Hepatocyte (in vitro differentiated cells): Measurements from ENCODE around the gene OPCML. TPM values are rescaled to one million over a fixed set of nuclear protein-coding genes. Genes with fewer than 3 reads are reported as not detected.

ENCODE experiments used
- DNase-seq: peaks from one replicate; pipeline ENCODE4 v3.0.0-alpha.2; 2016; ENCODE audit warnings: low spot score
- H2AFZ ChIP-seq: fragments of 200-600 bp; sonication (generic); 2 replicates; pipeline ENCODE4 v1.6.0; 2016; ENCODE audit warnings: antibody characterized with exemption, mild to moderate bottlenecking
- H3K27ac ChIP-seq: fragments of 200-600 bp; sonication (generic); 2 replicates; pipeline ENCODE4 v1.5.1; 2016; ENCODE audit warnings: mild to moderate bottlenecking
- H3K27me3 ChIP-seq: fragments of 200-600 bp; sonication (generic); 2 replicates; pipeline ENCODE4 v1.6.1; 2016
- H3K36me3 ChIP-seq: fragments of 200-600 bp; sonication (generic); replicated peaks from 2 replicates; pipeline ENCODE4 v1.5.1; 2016; ENCODE audit warnings: low read depth; ENCODE audit not compliant: insufficient read depth
- H3K4me1 ChIP-seq: fragments of 200-600 bp; sonication (generic); 2 replicates; pipeline ENCODE4 v1.5.1; 2016; ENCODE audit warnings: mild to moderate bottlenecking, moderate library complexity; ENCODE audit not compliant: insufficient read depth
- H3K4me2 ChIP-seq: fragments of 200-600 bp; sonication (generic); 2 replicates; pipeline ENCODE4 v1.6.0; 2016
- H3K4me3 ChIP-seq: fragments of 200-600 bp; sonication (generic); 2 replicates; pipeline ENCODE4 v1.5.1; 2016; ENCODE audit warnings: mild to moderate bottlenecking
- H3K79me2 ChIP-seq: fragments of 200-600 bp; sonication (generic); 2 replicates; pipeline ENCODE4 v1.6.0; 2017; ENCODE audit warnings: mild to moderate bottlenecking
- H3K9me2 ChIP-seq: fragments of 200-600 bp; sonication (generic); replicated peaks from 2 replicates; pipeline ENCODE4 v1.6.0; 2017; ENCODE audit warnings: mild to moderate bottlenecking; ENCODE audit not compliant: insufficient read depth
- H3K9me3 ChIP-seq: fragments of 200-600 bp; sonication (generic); 2 replicates; pipeline ENCODE4 v1.5.1; 2016; ENCODE audit warnings: low read depth, mild to moderate bottlenecking
- H4K20me1 ChIP-seq: fragments of 200-600 bp; sonication (generic); 2 replicates; pipeline ENCODE4 v1.6.0; 2016; ENCODE audit warnings: mild to moderate bottlenecking; ENCODE audit not compliant: insufficient read depth, poor library complexity, severe bottlenecking
- EZH2 ChIP-seq: fragments of 200-600 bp; sonication (generic); IDR thresholded peaks from 2 replicates; pipeline ENCODE4 v1.6.1; 2016; ENCODE audit warnings: antibody characterized with exemption, mild to moderate bottlenecking, borderline replicate concordance
- EZH2phosphoT487 ChIP-seq: fragments of 200-600 bp; sonication (generic); IDR thresholded peaks from one replicate; pipeline ENCODE4 v1.6.1; 2018; ENCODE audit warnings: antibody characterized with exemption, mild to moderate bottlenecking, low read depth, moderate library complexity; ENCODE audit not compliant: unreplicated experiment, severe bottlenecking
- WGBS: methylation state at CpG from one replicate; pipeline ENCODE4 v1.1.6; 2016; ENCODE audit warnings: low lambda C conversion rate; ENCODE audit errors: missing lambda C conversion rate; 5-methylcytosine and 5-hydroxymethylcytosine counted together
- polyA plus RNA-seq: library from polyadenylated mRNA; unstranded; fragments of >200 nt; fragmentation: Nextera tagmentation; extraction: Ambion mirVana; gene quantifications from 2 replicates; pipeline ENCODE4 v1.2.1, GENCODE V29; 2016
- total RNA-seq: library from RNA; depleted of rRNA; stranded (reverse); fragments of >200 nt; gene quantifications from 2 replicates; pipeline ENCODE4 v1.2.3, GENCODE V29; 2014
- TF ChIP-seq, protein P1 (sequence below): fragments of 200-600 bp; sonication (generic); IDR thresholded peaks from 2 replicates; pipeline ENCODE4 v1.5.1; 2016; ENCODE audit warnings: antibody characterized with exemption, mild to moderate bottlenecking; ENCODE audit not compliant: poor library complexity

The OPCML gene
- total and polyA plus RNA-seq, 2 experiments from 2014 or later, result 0.37 to 0.98 TPM

DNA sequence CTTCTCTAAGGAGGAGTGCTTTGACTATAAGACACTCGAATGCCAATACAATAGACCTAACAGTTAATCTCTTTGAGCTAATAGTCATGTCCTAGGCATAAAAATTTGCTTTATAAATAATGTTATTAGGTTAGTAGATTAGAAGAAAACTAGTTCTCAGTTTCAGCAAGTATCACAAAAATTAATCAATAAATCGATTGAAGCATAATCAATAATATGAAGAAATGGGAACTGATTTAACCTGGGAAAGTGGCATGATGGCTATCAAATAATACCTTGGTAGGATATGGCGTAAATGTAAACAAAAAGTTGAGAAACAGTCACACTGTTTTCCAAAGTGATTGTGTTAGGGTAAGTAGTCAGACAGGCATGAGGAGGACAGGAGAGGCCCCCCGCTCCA is 676.3 kb downstream of the OPCML start:
- Histone ChIP-seq H3K9me2 (no peaks in the 10 kb centered on the region), H2AFZ (no peak overlapping the region), H3K27ac (no peak overlapping the region), H3K4me3 (no peak overlapping the region), H3K9me3 (no peaks in the 10 kb centered on the region), H3K27me3 (no peaks in the 10 kb centered on the region), H4K20me1 (no peaks in the 10 kb centered on the region), H3K4me1 (no peaks in the 10 kb centered on the region), H3K79me2 (no peaks in the 10 kb centered on the region), H3K4me2 (no peak overlapping the region), H3K36me3 (no peaks in the 10 kb centered on the region)
- TF ChIP-seq, protein P1, sequence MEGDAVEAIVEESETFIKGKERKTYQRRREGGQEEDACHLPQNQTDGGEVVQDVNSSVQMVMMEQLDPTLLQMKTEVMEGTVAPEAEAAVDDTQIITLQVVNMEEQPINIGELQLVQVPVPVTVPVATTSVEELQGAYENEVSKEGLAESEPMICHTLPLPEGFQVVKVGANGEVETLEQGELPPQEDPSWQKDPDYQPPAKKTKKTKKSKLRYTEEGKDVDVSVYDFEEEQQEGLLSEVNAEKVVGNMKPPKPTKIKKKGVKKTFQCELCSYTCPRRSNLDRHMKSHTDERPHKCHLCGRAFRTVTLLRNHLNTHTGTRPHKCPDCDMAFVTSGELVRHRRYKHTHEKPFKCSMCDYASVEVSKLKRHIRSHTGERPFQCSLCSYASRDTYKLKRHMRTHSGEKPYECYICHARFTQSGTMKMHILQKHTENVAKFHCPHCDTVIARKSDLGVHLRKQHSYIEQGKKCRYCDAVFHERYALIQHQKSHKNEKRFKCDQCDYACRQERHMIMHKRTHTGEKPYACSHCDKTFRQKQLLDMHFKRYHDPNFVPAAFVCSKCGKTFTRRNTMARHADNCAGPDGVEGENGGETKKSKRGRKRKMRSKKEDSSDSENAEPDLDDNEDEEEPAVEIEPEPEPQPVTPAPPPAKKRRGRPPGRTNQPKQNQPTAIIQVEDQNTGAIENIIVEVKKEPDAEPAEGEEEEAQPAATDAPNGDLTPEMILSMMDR, result no peak
- TF ChIP-seq EZH2phosphoT487 (no peak), EZH2 (no peak)
- no peak for DNase-seq
- WGBS, result 92% methylated on average over 4 of the region's 4 CpGs

- H2AFZ ChIP-seq, result no peak overlapping the region
- no peak for DNase-seq
- H3K4me3 ChIP-seq, result no peak overlapping the region
- no peaks in the 10 kb centered on the region for H3K4me1 ChIP-seq
- no peak for TF ChIP-seq EZH2phosphoT487
- TF ChIP-seq EZH2, result no peak
- TF ChIP-seq, protein P1, result no peak
- no peaks in the 10 kb centered on the region for H3K27me3 ChIP-seq
- H3K79me2 ChIP-seq, result no peaks in the 10 kb centered on the region
- H3K36me3 ChIP-seq, result no peaks in the 10 kb centered on the region
- H3K9me2 ChIP-seq, result no peaks in the 10 kb centered on the region
- no peak overlapping the region for H3K27ac ChIP-seq
- H3K9me3 ChIP-seq, result no peaks in the 10 kb centered on the region
- no peak overlapping the region for H3K4me2 ChIP-seq
- WGBS, result 92% methylated on average over 3 of the region's 3 CpGs
- H4K20me1 ChIP-seq, result no peaks in the 10 kb centered on the region
Observed at GRCh38 chr11:132855516-132855915, 676.8 kb downstream of the OPCML start.

DNA sequence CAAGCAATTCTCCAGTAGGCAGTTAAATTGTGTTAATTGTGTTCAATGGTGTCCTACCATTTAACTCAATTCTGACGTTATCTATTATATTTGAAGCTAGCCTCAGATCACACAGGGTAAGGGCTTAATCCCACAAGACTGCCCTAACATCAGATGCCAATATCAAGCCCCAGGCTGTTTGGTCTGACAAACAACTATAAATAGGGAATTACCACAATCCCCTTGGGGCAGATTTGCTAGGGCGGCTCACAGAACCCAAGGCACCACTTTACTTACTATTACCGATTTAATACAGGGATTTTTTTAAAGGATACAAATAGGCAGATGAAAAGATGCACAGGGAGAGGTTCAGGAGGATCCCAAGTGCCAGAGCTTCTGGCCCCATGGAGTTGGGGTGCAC is 678.4 kb downstream of the OPCML start:
- no peaks in the 10 kb centered on the region for H3K79me2 ChIP-seq
- H3K9me3 ChIP-seq, result no peaks in the 10 kb centered on the region
- H3K36me3 ChIP-seq, result no peaks in the 10 kb centered on the region
- H3K4me3 ChIP-seq, result no peak overlapping the region
- no peak for TF ChIP-seq EZH2phosphoT487
- TF ChIP-seq EZH2, result no peak
- TF ChIP-seq, protein P1, result no peak
- H3K9me2 ChIP-seq, result no peaks in the 10 kb centered on the region
- 87% methylated on average over 3 of the region's 3 CpGs for WGBS
- no peaks in the 10 kb centered on the region for H3K27me3 ChIP-seq
- DNase-seq, result no peak
- H3K4me1 ChIP-seq, result no peaks in the 10 kb centered on the region
- no peak overlapping the region for H3K27ac ChIP-seq
- no peak overlapping the region for H3K4me2 ChIP-seq
- no peaks in the 10 kb centered on the region for H4K20me1 ChIP-seq
- no peak overlapping the region for H2AFZ ChIP-seq

GRCh38 chr11:132852361-132852760 is 679.9 kb downstream of the OPCML start:
- no peak overlapping the region for H3K4me2 ChIP-seq
- no peak for DNase-seq
- H3K4me3 ChIP-seq, result no peak overlapping the region
- 95% methylated on average over 7 of the region's 7 CpGs for WGBS
- H3K27ac ChIP-seq, result no peak overlapping the region
- no peaks in the 10 kb centered on the region for H3K9me3 ChIP-seq
- TF ChIP-seq EZH2 (no peak), EZH2phosphoT487 (no peak)
- TF ChIP-seq, protein P1, result no peak
- H3K9me2 ChIP-seq, result no peaks in the 10 kb centered on the region
- no peak overlapping the region for H2AFZ ChIP-seq
- H3K36me3 ChIP-seq, result no peaks in the 10 kb centered on the region
- H3K27me3 ChIP-seq, result no peaks in the 10 kb centered on the region
- no peaks in the 10 kb centered on the region for H3K4me1 ChIP-seq
- no peaks in the 10 kb centered on the region for H4K20me1 ChIP-seq
- no peaks in the 10 kb centered on the region for H3K79me2 ChIP-seq
